IMR-90 (cell line): ENCODE measurements around the gene MCTP1. TPM values are rescaled to one million over a fixed set of nuclear protein-coding genes. Genes with fewer than 3 reads are reported as not detected.

ENCODE experiments used
- ATAC-seq: fragments of 200-7000 bp; cut with Tn5 transposase; 2 replicates; pipeline ENCODE4 v1.9.1; 2020; ENCODE audit warnings: low read depth, mild to moderate bottlenecking, moderate library complexity
- BruUV-seq: library from RNA; stranded (reverse); fragments of 400-500 nt; replicated peaks from 2 replicates; lab custom pipeline; 2021; lab: Mats Ljungman, UMichigan
- CTCF ChIA-PET: fragments of 300-600 bp; formaldehyde crosslinking; extraction: SDS; loops from one replicate; lab custom pipeline; 2021; ENCODE audit warnings: antibody characterized with exemption; lab: Yijun Ruan, JAX
- POLR2A ChIA-PET: fragments of 300-600 bp; sonication (Branson Sonifier 250); formaldehyde crosslinking; loops from one replicate; lab custom pipeline; 2022; ENCODE audit warnings: antibody characterized with exemption; ENCODE audit not compliant: unreplicated experiment; lab: Charles Lee
- DNase-seq: peaks from one replicate; pipeline ENCODE4 v3.0.0; 2013
- H2AFZ ChIP-seq: replicated peaks from 2 replicates; pipeline ENCODE3; 2013; ENCODE audit warnings: low read length, mild to moderate bottlenecking; ENCODE audit not compliant: poor library complexity
- H2AK5ac ChIP-seq: 2 replicates; pipeline ENCODE4 v1.6.1; 2013; ENCODE audit warnings: low read depth, low read length, inconsistent platforms
- H2AK9ac ChIP-seq: replicated peaks from 2 replicates; pipeline ENCODE3; 2013; ENCODE audit warnings: mild to moderate bottlenecking, low read depth, low read length, moderate library complexity; ENCODE audit not compliant: poor library complexity
- H2BK120ac ChIP-seq: 2 replicates; pipeline ENCODE4 v1.6.1; 2013; ENCODE audit warnings: low read depth, low read length, inconsistent platforms
- H2BK15ac ChIP-seq: 3 replicates; pipeline ENCODE4 v1.6.1; 2013; ENCODE audit warnings: low read depth, low read length, inconsistent platforms
- H2BK20ac ChIP-seq: 2 replicates; pipeline ENCODE4 v1.6.1; 2013; ENCODE audit warnings: low read depth, mild to moderate bottlenecking, inconsistent platforms, low read length, moderate library complexity
- H2BK5ac ChIP-seq: 2 replicates; pipeline ENCODE4 v1.6.1; 2013; ENCODE audit warnings: mild to moderate bottlenecking, low read depth, low read length, inconsistent platforms; ENCODE audit not compliant: poor library complexity, severe bottlenecking
- H3K14ac ChIP-seq: replicated peaks from 2 replicates; pipeline ENCODE4 v1.6.1; 2013; ENCODE audit warnings: low read depth, low read length, inconsistent platforms
- H3K18ac ChIP-seq: 2 replicates; pipeline ENCODE4 v1.6.1; 2013; ENCODE audit warnings: low read depth, low read length, control low read depth
- H3K23ac ChIP-seq: 2 replicates; pipeline ENCODE4 v1.6.1; 2013; ENCODE audit warnings: low read depth, low read length, inconsistent platforms
- H3K27ac ChIP-seq: 2 replicates; pipeline ENCODE4 v1.5.1; 2013; ENCODE audit warnings: mild to moderate bottlenecking, control low read depth, low read length; ENCODE audit not compliant: insufficient read depth
- H3K27me3 ChIP-seq: 2 replicates; pipeline ENCODE4 v1.6.1; 2013; ENCODE audit warnings: low read length; ENCODE audit not compliant: control insufficient read depth, insufficient read depth
- H3K36me3 ChIP-seq: 2 replicates; pipeline ENCODE4 v1.6.1; 2013; ENCODE audit warnings: low read length, mixed read lengths; ENCODE audit not compliant: control insufficient read depth, insufficient read depth
- H3K4ac ChIP-seq: 2 replicates; pipeline ENCODE4 v1.6.1; 2013; ENCODE audit warnings: low read depth, low read length, inconsistent platforms
- H3K4me1 ChIP-seq: 2 replicates; pipeline ENCODE4 v1.6.1; 2013; ENCODE audit warnings: low read length, mixed read lengths; ENCODE audit not compliant: control insufficient read depth, insufficient read depth
- H3K4me2 ChIP-seq: 2 replicates; pipeline ENCODE4 v1.6.1; 2013; ENCODE audit warnings: low read depth, mild to moderate bottlenecking, control low read depth, low read length, moderate library complexity
- H3K4me3 ChIP-seq: 2 replicates; pipeline ENCODE4 v1.5.1; 2013; ENCODE audit warnings: low read depth, mild to moderate bottlenecking, control low read depth, low read length, moderate library complexity; ENCODE audit not compliant: insufficient read depth
- H3K56ac ChIP-seq: 2 replicates; pipeline ENCODE4 v1.6.1; 2013; ENCODE audit warnings: low read length, inconsistent platforms; ENCODE audit not compliant: insufficient read depth; ENCODE audit errors: extremely low read depth
- H3K79me1 ChIP-seq, 2 experiments: 2 replicates each; pipeline ENCODE4 v1.6.1; 2013; ENCODE audit warnings: low read length in 2 of 2, inconsistent platforms in 1 of 2, low read depth in 1 of 2
- H3K9ac ChIP-seq: 2 replicates; pipeline ENCODE4 v1.6.1; 2013; ENCODE audit warnings: low read depth, low read length, control low read depth
- H3K9me1 ChIP-seq: 2 replicates; pipeline ENCODE4 v1.6.1; 2013; ENCODE audit warnings: low read length, inconsistent platforms; ENCODE audit not compliant: insufficient read depth
- H3K9me3 ChIP-seq: 2 replicates; pipeline ENCODE4 v1.6.1; 2013; ENCODE audit warnings: low read length; ENCODE audit not compliant: control insufficient read depth, insufficient read depth
- H4K20me1 ChIP-seq: 2 replicates; pipeline ENCODE4 v1.6.1; 2013; ENCODE audit warnings: low read length, inconsistent platforms; ENCODE audit not compliant: insufficient read depth
- H4K5ac ChIP-seq: 2 replicates; pipeline ENCODE4 v1.6.1; 2013; ENCODE audit warnings: mild to moderate bottlenecking, low read depth, low read length, control low read depth
- H4K8ac ChIP-seq, 2 experiments: 2 replicates each; pipeline ENCODE4 v1.6.1; 2013; ENCODE audit warnings: low read depth in 2 of 2, low read length in 2 of 2, control low read depth in 1 of 2, inconsistent platforms in 1 of 2
- H4K91ac ChIP-seq: 2 replicates; pipeline ENCODE4 v1.6.1; 2013; ENCODE audit warnings: low read depth, low read length, inconsistent platforms; ENCODE audit not compliant: insufficient read depth
- BHLHE40 ChIP-seq: fragments of 150-350 bp; IDR thresholded peaks from 2 replicates; pipeline ENCODE4 v1.6.1; 2016; ENCODE audit warnings: mild to moderate bottlenecking, low read depth, low read length
- CEBPB ChIP-seq: IDR thresholded peaks from 2 replicates; pipeline ENCODE4 v1.6.1; 2012; ENCODE audit warnings: low read depth, low read length, improper control_type of control experiment
- CTCF ChIP-seq: conservative IDR thresholded peaks from 2 replicates; pipeline ENCODE4 v1.5.1; 2012; ENCODE audit warnings: mild to moderate bottlenecking, low read depth, low read length, improper control_type of control experiment
- FOS ChIP-seq: fragments of 150-350 bp; IDR thresholded peaks from 2 replicates; pipeline ENCODE4 v1.6.1; 2016; ENCODE audit warnings: low read depth, low read length
- RAD21 ChIP-seq: IDR thresholded peaks from 2 replicates; pipeline ENCODE4 v1.6.1; 2012; ENCODE audit warnings: low read length, improper control_type of control experiment
- RCOR1 ChIP-seq: IDR thresholded peaks from 2 replicates; pipeline ENCODE4 v1.6.1; 2012; ENCODE audit warnings: mild to moderate bottlenecking, low read length, improper control_type of control experiment; ENCODE audit not compliant: insufficient replicate concordance
- RFX5 ChIP-seq: IDR thresholded peaks from 2 replicates; pipeline ENCODE4 v1.8.0; 2012; ENCODE audit warnings: low read depth, mild to moderate bottlenecking, low read length, moderate library complexity
- WGBS, 2 experiments: methylation state at CpG; one replicate each; pipeline versions ENCODE4 v1.1.5 to v1.1.7; 2013; ENCODE audit warnings: missing lambda C conversion rate in 2 of 2; ENCODE audit not compliant: insufficient read length in 1 of 2; ENCODE audit errors: extremely low coverage in 2 of 2; 5-methylcytosine and 5-hydroxymethylcytosine counted together
- dilution Hi-C: fragments of 300-500 bp; cut with HindIII; formaldehyde crosslinking; loops from one replicate; pipeline ENCODE4 v1.14.3; 2018; ENCODE audit warnings: low sequenced_read_pairs; ENCODE audit not compliant: unreplicated experiment
- in situ Hi-C: fragments of 300-500 bp; cut with MboI; formaldehyde crosslinking; loops from 3 replicates; pipeline ENCODE4 v1.14.3; 2019; ENCODE audit warnings: low sequenced_read_pairs, inconsistent platforms, mixed read lengths
- intact Hi-C: fragments of 100-400 bp; cut with micrococcal nuclease; formaldehyde crosslinking; loops from 2 replicates; pipeline ENCODE4 v1.10.0; 2022
- polyA plus RNA-seq, 3 experiments: library from polyadenylated mRNA; depleted of rRNA; stranded (reverse); fragments of >200 nt; gene quantifications; 2 replicates each; pipeline ENCODE4 v1.2.3, GENCODE V29; 2012; ENCODE audit warnings: low replicate concordance in 1 of 3
- total RNA-seq: library from RNA; depleted of rRNA; stranded (reverse); fragments of >200 nt; gene quantifications from 2 replicates; pipeline ENCODE4 v1.2.3, GENCODE V29; 2012

Gene MCTP1
- total and polyA plus RNA-seq, 2 of the 4 experiments (the other 2 are of a cell fraction): 0.21 TPM; not detected in 1

GRCh38 chr5:95296291-95296690 lies 11.4 kb upstream of the MCTP1 start:
- TF ChIP-seq RCOR1: no peak
- TF ChIP-seq RAD21: no peak
- TF ChIP-seq CTCF: no peak
- no peak for TF ChIP-seq FOS
- TF ChIP-seq BHLHE40: no peak
- TF ChIP-seq CEBPB: no peak
- no peak for TF ChIP-seq RFX5
- H3K14ac ChIP-seq: no peak overlapping the region

More at GRCh38 chr5:95296291-95296690, 11.4 kb upstream of the MCTP1 start:
- no peaks in the 10 kb centered on the region for H3K79me1 ChIP-seq
- H3K4ac ChIP-seq: no peak overlapping the region
- BruUV-seq: no TSS peak
- H3K36me3 ChIP-seq: no peaks in the 10 kb centered on the region
- no peaks in the 10 kb centered on the region for H3K9me1 ChIP-seq
- H4K8ac ChIP-seq: no peak overlapping the region
- ATAC-seq: no peak
- dilution Hi-C loops: no loop called here
- no peak overlapping the region for H2BK120ac ChIP-seq
- no peak for DNase-seq
- no peak overlapping the region for H3K4me3 ChIP-seq
- H3K27ac ChIP-seq: no peak overlapping the region
- H3K56ac ChIP-seq: no peak overlapping the region
- H4K20me1 ChIP-seq: no peaks in the 10 kb centered on the region
- no peak overlapping the region for H3K9ac ChIP-seq
- no peak overlapping the region for H3K18ac ChIP-seq
- CTCF ChIA-PET: no interaction called here
- no peak overlapping the region for H2AFZ ChIP-seq
- no peak overlapping the region for H4K5ac ChIP-seq
- peaks cover 2% of the 10 kb centered on the region; the same call in 1 of the 2 replicates for H3K27me3 ChIP-seq
- H2BK15ac ChIP-seq: no peak overlapping the region
- POLR2A ChIA-PET: no interaction called here
- no peak overlapping the region for H2BK20ac ChIP-seq
- H3K23ac ChIP-seq: no peak overlapping the region
- no peaks in the 10 kb centered on the region for H3K9me3 ChIP-seq
- H2AK9ac ChIP-seq: no peak overlapping the region
- no peak overlapping the region for H4K91ac ChIP-seq
- no CpG with 5 or more reads among the region's 2 CpGs for WGBS, 2 experiments
- H2BK5ac ChIP-seq: no peak overlapping the region
- no peaks in the 10 kb centered on the region for H3K4me1 ChIP-seq
- intact Hi-C loops: no loop called here
- in situ Hi-C loops: no loop called here
- no peak overlapping the region for H3K4me2 ChIP-seq
- no peak overlapping the region for H2AK5ac ChIP-seq
